ENCODE data around the gene VWA8. TPM values are rescaled to one million over a fixed set of nuclear protein-coding genes. Genes with fewer than 3 reads are reported as not detected.
A peak's percentile ranks its signal among the peaks of the same experiment; 100 is the strongest.
"Not testable (repeated sequence)": the region's sequence is repeated elsewhere in the genome, so short reads cannot be mapped to it uniquely, and the experiment has no call there.

Gene VWA8
- polyA plus RNA-seq, 3 donors: 19.5 to 21.6 (median 20.2) TPM

- no peak for DNase-seq (ENCODE audit: extremely low read depth in 1 of 11, low read depth in 9 of 11, low spot score in 4 of 11)
These were observed 398.2 kb downstream of the VWA8 start for GRCh38 chr13:41562541-41563178.

GRCh38 chr13:41562083-41562482, 398.8 kb downstream of the VWA8 start:
- peak in 2 of 11 donors; percentile 34 to 42 for DNase-seq (ENCODE audit: extremely low read depth in 1 of 11, low read depth in 9 of 11, low spot score in 4 of 11)

- DNase-seq (ENCODE audit: extremely low read depth in 1 of 11, low read depth in 9 of 11, low spot score in 4 of 11): no peak
These were observed 399.7 kb downstream of the VWA8 start for GRCh38 chr13:41561170-41561569.

- DNase-seq (ENCODE audit: extremely low read depth in 1 of 11, low read depth in 9 of 11, low spot score in 4 of 11): no peak
These were observed 401.9 kb downstream of the VWA8 start for GRCh38 chr13:41558781-41559560.

- no peak for DNase-seq (ENCODE audit: extremely low read depth in 1 of 11, low read depth in 9 of 11, low spot score in 4 of 11)
These were observed 403.2 kb downstream of the VWA8 start for GRCh38 chr13:41557719-41558118.

- DNase-seq (ENCODE audit: extremely low read depth in 1 of 11, low read depth in 9 of 11, low spot score in 4 of 11): no peak
These were observed 406.1 kb downstream of the VWA8 start for GRCh38 chr13:41554626-41555386.

- DNase-seq (ENCODE audit: extremely low read depth in 1 of 11, low read depth in 9 of 11, low spot score in 4 of 11): no peak
These were observed 406.7 kb downstream of the VWA8 start for GRCh38 chr13:41554180-41554579.

GRCh38 chr13:41552031-41552430, 408.9 kb downstream of the VWA8 start:
- no peak for DNase-seq (ENCODE audit: extremely low read depth in 1 of 11, low read depth in 9 of 11, low spot score in 4 of 11)

GRCh38 chr13:41550276-41550675, 410.6 kb downstream of the VWA8 start:
- DNase-seq (ENCODE audit: extremely low read depth in 1 of 11, low read depth in 9 of 11, low spot score in 4 of 11): no peak

- DNase-seq (ENCODE audit: extremely low read depth in 1 of 11, low read depth in 9 of 11, low spot score in 4 of 11): no peak
These were observed 411.4 kb downstream of the VWA8 start for GRCh38 chr13:41549491-41549890.

- DNase-seq (ENCODE audit: extremely low read depth in 1 of 11, low read depth in 9 of 11, low spot score in 4 of 11): no peak
These were observed 412.0 kb downstream of the VWA8 start for GRCh38 chr13:41548910-41549309.

- DNase-seq (ENCODE audit: extremely low read depth in 1 of 11, low read depth in 9 of 11, low spot score in 4 of 11): no peak
These were observed 412.9 kb downstream of the VWA8 start for GRCh38 chr13:41548031-41548430.

GRCh38 chr13:41547251-41548000, 413.5 kb downstream of the VWA8 start:
- DNase-seq (ENCODE audit: extremely low read depth in 1 of 11, low read depth in 9 of 11, low spot score in 4 of 11): no peak

- DNase-seq (ENCODE audit: extremely low read depth in 1 of 11, low read depth in 9 of 11, low spot score in 4 of 11): no peak
These were observed 414.3 kb downstream of the VWA8 start for GRCh38 chr13:41546372-41547190.

GRCh38 chr13:41545432-41545707, 415.5 kb downstream of the VWA8 start:
- no peak for DNase-seq (ENCODE audit: extremely low read depth in 1 of 11, low read depth in 9 of 11, low spot score in 4 of 11)

GRCh38 chr13:41543664-41544300, 417.1 kb downstream of the VWA8 start:
- no peak for DNase-seq (ENCODE audit: extremely low read depth in 1 of 11, low read depth in 9 of 11, low spot score in 4 of 11)

GRCh38 chr13:41542799-41543198, 418.1 kb downstream of the VWA8 start:
- not testable (repeated sequence) for DNase-seq (ENCODE audit: extremely low read depth in 1 of 11, low read depth in 9 of 11, low spot score in 4 of 11)

- DNase-seq (ENCODE audit: extremely low read depth in 1 of 11, low read depth in 9 of 11, low spot score in 4 of 11): no peak
These were observed 418.6 kb downstream of the VWA8 start for GRCh38 chr13:41542281-41542680.

Measured in renal cortex interstitium (tissue), 11 donors.